ENCODE data around the gene MAEA. TPM values are rescaled to one million over a fixed set of nuclear protein-coding genes. Genes with fewer than 3 reads are reported as not detected.
"Not testable (repeated sequence)": the region's sequence is repeated elsewhere in the genome, so short reads cannot be mapped to it uniquely, and the experiment has no call there.

The MAEA gene
- total RNA-seq, 4 donors from 2014 or later = 47.2 to 62.1 (median 53.9) TPM

DNA sequence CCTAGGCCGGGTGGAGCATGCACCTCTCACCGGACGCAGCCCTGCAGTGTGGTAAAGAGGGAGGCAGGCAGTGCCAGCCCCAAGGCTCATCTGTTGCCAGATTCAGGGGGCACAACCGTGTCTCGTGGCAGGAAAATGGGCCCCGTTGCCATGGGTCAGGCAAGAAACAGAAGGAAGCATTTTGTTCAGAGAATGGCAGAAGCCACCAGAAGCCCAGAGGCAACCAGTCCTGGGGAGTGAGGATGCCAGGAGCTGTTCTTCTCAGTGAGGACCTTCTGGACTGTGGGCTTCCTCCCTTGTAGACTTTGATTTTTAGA, 44.8 kb downstream of the MAEA start:
- Histone ChIP-seq H3K27me3 (no peaks in the 10 kb centered on the region), H3K36me3 (peaks cover 0 to 89% of the 10 kb centered on the region in 2 donors), H3K27ac (no peak overlapping the region), H3K4me1 (peaks cover 0 to 4% (median 0%) of the 10 kb centered on the region in 3 donors), H3K9me3 (no peaks in the 10 kb centered on the region), H3K4me3 (no peak overlapping the region)
- TF ChIP-seq POLR2A (IDR thresholded peaks at IDR 0.05) = no peak
- TF ChIP-seq, protein P1, sequence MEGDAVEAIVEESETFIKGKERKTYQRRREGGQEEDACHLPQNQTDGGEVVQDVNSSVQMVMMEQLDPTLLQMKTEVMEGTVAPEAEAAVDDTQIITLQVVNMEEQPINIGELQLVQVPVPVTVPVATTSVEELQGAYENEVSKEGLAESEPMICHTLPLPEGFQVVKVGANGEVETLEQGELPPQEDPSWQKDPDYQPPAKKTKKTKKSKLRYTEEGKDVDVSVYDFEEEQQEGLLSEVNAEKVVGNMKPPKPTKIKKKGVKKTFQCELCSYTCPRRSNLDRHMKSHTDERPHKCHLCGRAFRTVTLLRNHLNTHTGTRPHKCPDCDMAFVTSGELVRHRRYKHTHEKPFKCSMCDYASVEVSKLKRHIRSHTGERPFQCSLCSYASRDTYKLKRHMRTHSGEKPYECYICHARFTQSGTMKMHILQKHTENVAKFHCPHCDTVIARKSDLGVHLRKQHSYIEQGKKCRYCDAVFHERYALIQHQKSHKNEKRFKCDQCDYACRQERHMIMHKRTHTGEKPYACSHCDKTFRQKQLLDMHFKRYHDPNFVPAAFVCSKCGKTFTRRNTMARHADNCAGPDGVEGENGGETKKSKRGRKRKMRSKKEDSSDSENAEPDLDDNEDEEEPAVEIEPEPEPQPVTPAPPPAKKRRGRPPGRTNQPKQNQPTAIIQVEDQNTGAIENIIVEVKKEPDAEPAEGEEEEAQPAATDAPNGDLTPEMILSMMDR (IDR thresholded peaks at IDR 0.05) = no peak
- no peak for TF ChIP-seq EP300 (IDR thresholded peaks at IDR 0.05)
- TF ChIP-seq POLR2AphosphoS5 (IDR thresholded peaks at IDR 0.05) = no peak
- 80 to 90% methylated on average over 1 to 2 of the region's 6 CpGs for WGBS, 2 donors (ENCODE audit: low coverage in 1 of 2)
- ATAC-seq = no peak

DNA sequence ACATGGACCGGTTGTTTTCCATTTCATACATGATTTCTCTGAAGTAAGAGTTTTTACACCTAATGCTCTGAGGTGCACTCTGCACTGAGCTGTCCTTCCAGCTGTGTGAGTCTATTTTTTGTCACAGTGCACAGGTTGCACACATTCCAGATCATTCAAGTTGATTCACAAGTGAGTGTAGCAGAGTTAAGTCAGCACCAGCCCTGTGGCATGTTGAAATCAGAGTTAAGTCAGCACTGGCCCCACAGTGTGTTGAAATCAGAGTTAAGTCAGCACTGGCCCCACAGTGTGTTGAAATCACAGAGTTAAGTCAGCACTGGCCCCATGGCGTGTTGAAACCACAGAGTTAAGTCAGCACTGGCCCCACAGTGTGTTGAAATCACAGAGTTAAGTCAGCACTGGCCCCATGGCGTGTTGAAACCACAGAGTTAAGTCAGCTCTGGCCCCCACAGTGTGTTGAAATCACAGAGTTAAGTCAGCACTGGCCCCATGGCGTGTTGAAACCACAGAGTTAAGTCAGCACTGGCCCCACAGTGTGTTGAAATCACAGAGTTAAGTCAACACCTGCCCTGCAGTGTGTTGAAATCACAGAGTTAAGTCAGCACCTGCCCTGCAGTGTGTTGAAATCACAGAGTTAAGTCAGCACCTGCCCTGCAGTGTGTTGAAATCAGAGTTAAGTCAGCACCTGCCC, 45.6 kb downstream of the MAEA start:
- H3K27ac ChIP-seq, H3K9me3 ChIP-seq, H3K27me3 ChIP-seq, ATAC-seq, H3K4me3 ChIP-seq, H3K4me1 ChIP-seq: not testable (repeated sequence)
- 90% methylated on average over 2 of the region's 4 CpGs; no CpG with 5 or more reads in 1 of the 2 donors for WGBS, 2 donors (ENCODE audit: low coverage in 1 of 2)
- peaks cover 0 to 91% of the 10 kb centered on the region in 2 donors for H3K36me3 ChIP-seq

DNA sequence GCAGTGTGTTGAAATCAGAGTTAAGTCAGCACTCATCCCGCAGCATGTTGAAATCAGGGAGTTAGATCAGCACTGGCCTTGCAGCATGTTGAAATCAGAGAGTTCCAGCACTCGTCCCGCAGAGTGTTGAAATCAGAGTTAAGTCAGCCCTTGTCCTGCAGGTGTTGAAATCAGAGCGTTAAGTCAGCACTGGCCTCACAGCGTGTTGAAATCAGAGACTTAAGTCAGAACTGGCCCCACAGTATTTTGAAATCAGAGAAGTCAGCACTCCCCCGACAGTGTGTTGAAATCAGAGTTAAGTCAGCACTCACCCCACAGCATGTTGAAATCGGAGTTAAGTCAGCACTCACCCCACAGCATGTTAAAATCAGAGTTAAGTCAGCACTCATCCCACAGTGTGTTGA, 46.4 kb downstream of the MAEA start:
- H3K27ac ChIP-seq = no peak overlapping the region
- H3K36me3 ChIP-seq = peaks cover 0 to 94% of the 10 kb centered on the region in 2 donors

DNA sequence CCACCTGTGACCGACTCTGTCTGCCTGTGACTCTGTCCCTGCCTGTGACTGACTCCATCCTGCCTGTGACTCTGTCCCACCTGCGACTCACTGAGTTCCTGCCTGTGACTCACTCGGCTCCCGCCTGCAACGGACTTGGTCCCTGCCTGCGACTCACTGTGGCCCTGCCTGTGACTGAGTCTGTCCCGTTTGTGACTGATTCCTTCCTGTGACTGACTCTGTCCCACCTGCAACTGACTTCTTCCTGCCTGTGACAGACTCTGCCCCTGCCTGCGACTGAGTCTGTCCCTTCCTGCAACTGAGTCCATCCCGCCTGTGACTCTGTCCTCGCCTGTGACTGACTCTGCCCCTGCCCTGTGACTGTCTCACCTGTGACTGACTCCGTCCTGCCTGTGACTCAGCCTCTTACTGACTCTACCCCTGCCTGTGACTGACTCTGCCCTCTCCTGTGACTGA, 47.7 kb downstream of the MAEA start:
- TF ChIP-seq, protein P1 (IDR thresholded peaks at IDR 0.05) = no peak
- no peak for TF ChIP-seq POLR2A (IDR thresholded peaks at IDR 0.05)
- TF ChIP-seq EP300 (IDR thresholded peaks at IDR 0.05) = no peak
- TF ChIP-seq POLR2AphosphoS5 (IDR thresholded peaks at IDR 0.05) = no peak
- 80 to 81% methylated on average over 5 to 9 of the region's 11 CpGs for WGBS, 2 donors (ENCODE audit: low coverage in 1 of 2)

More for the DNA sequence above, 46.4 kb downstream of the MAEA start:
- TF ChIP-seq, protein P1 (IDR thresholded peaks at IDR 0.05) = no peak
- TF ChIP-seq EP300 (IDR thresholded peaks at IDR 0.05) (no peak), POLR2A (IDR thresholded peaks at IDR 0.05) (no peak)
- no peak overlapping the region for H3K4me3 ChIP-seq
- H3K27me3 ChIP-seq = no peaks in the 10 kb centered on the region
- 80 to 98% methylated on average over 2 to 6 of the region's 7 CpGs for WGBS, 2 donors (ENCODE audit: low coverage in 1 of 2)
- ATAC-seq = peak; percentile 7
- no peaks in the 10 kb centered on the region for H3K4me1 ChIP-seq
- no peaks in the 10 kb centered on the region for H3K9me3 ChIP-seq

DNA sequence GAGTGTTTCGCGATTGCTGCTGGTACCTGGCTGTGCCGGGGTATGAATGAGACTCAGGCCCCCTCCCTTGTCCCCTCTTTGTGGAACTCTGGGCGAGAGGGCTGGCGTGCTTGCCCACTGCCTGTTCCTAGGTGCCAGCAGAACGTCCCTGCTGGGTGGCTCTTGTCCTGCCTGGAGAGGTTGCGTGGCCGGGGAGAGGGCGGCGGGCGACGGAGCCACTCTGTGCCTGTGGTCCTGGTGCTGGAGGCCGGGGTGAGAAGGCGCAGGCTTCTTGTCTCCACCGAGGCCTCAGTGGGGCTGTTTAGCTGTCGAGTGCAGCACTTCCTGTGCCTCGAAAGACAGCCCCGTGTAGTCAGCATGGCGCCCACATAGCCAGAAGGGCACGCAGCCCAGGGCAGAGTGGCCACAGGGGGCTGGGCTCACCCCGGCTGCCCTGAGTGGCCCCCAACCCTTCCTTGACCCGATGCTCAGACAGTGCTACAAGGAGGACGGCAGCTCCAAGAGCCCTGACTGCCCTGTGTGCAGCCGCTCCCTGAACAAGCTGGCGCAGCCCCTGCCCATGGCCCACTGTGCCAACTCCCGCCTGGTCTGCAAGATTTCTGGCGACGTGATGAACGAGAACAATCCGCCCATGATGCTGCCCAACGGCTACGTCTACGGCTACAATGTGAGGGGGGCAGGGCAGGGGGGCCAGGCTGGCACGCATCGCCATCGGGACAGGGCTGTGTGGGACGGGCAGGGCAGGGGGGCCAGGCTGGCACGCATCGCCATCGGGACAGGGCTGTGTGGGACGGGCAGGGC, 48.5 kb downstream of the MAEA start:
- Histone ChIP-seq H3K4me3 (no peak overlapping the region), H3K27me3 (no peaks in the 10 kb centered on the region), H3K36me3 (peaks cover 0 to 80% of the 10 kb centered on the region in 2 donors), H3K9me3 (no peaks in the 10 kb centered on the region), H3K27ac (no peak overlapping the region), H3K4me1 (no peaks in the 10 kb centered on the region)
- TF ChIP-seq EP300 (IDR thresholded peaks at IDR 0.05) (no peak), POLR2AphosphoS5 (IDR thresholded peaks at IDR 0.05) (no peak), POLR2A (IDR thresholded peaks at IDR 0.05) (no peak)
- TF ChIP-seq, protein P1 (IDR thresholded peaks at IDR 0.05) = no peak
- WGBS, 2 donors (ENCODE audit: low coverage in 1 of 2) = 100% methylated on average over 6 of the region's 41 CpGs; no CpG with 5 or more reads in 1 of the 2 donors
- ATAC-seq = no peak

More for the DNA sequence above, 47.7 kb downstream of the MAEA start:
- Histone ChIP-seq H3K9me3 (no peaks in the 10 kb centered on the region), H3K36me3 (peaks cover 0 to 87% of the 10 kb centered on the region in 2 donors), H3K27ac (no peak overlapping the region), H3K27me3 (no peaks in the 10 kb centered on the region), H3K4me1 (no peaks in the 10 kb centered on the region), H3K4me3 (no peak overlapping the region)
- no peak for ATAC-seq
